ENCODE measurements around the gene RNF138. TPM values are rescaled to one million over a fixed set of nuclear protein-coding genes. Genes with fewer than 3 reads are reported as not detected.
A peak's percentile ranks its signal among the peaks of the same experiment; 100 is the strongest.

The RNF138 gene
- total RNA-seq, 1 experiment from 2014 or later: 61.8 TPM

- DNase-seq (ENCODE audit: low spot score): no peak
- Histone ChIP-seq H3K27me3 (replicated peaks; ENCODE audit: insufficient read depth, low read depth, low read length, poor library complexity) (no peaks in the 10 kb centered on the region), H3K4me3 (ENCODE audit: low read depth, low read length, poor library complexity, severe bottlenecking) (no peak overlapping the region), H3K9me3 (ENCODE audit: low read depth, low read length, poor library complexity, severe bottlenecking) (no peaks in the 10 kb centered on the region), H3K4me1 (ENCODE audit: insufficient read depth, low read length, poor library complexity, severe bottlenecking) (no peaks in the 10 kb centered on the region), H3K36me3 (ENCODE audit: insufficient read depth, low read length, poor library complexity, severe bottlenecking) (no peaks in the 10 kb centered on the region), H3K27ac (ENCODE audit: low read depth, low read length, poor library complexity, severe bottlenecking) (no peak overlapping the region)
- TF ChIP-seq EZH2 (IDR thresholded peaks at IDR 0.05; ENCODE audit: borderline replicate concordance, low read depth, low read length, poor library complexity, severe bottlenecking) (no peak), CTCF (conservative IDR thresholded peaks at IDR 0.05; ENCODE audit: low read depth, low read length) (no peak)
- ChIA-PET CTCF (no interaction called here), POLR2A (ENCODE audit: low non-redundant PET) (no interaction called here)
- no TSS peak for BruUV-seq (replicated peaks)
- intact Hi-C loops (cut with micrococcal nuclease; ENCODE audit: unreplicated experiment): no loop called here
These were observed 31.6 kb upstream of the RNF138 start for GRCh38 chr18:32060026-32060425.

- intact Hi-C loops (cut with micrococcal nuclease; ENCODE audit: unreplicated experiment): no loop called here
- Histone ChIP-seq H3K27ac (ENCODE audit: low read depth, low read length, poor library complexity, severe bottlenecking) (no peak overlapping the region), H3K4me3 (ENCODE audit: low read depth, low read length, poor library complexity, severe bottlenecking) (no peak overlapping the region), H3K27me3 (replicated peaks; ENCODE audit: insufficient read depth, low read depth, low read length, poor library complexity) (no peaks in the 10 kb centered on the region), H3K9me3 (ENCODE audit: low read depth, low read length, poor library complexity, severe bottlenecking) (no peaks in the 10 kb centered on the region), H3K36me3 (ENCODE audit: insufficient read depth, low read length, poor library complexity, severe bottlenecking) (no peaks in the 10 kb centered on the region), H3K4me1 (ENCODE audit: insufficient read depth, low read length, poor library complexity, severe bottlenecking) (no peaks in the 10 kb centered on the region)
- CTCF ChIA-PET: no interaction called here
- POLR2A ChIA-PET (ENCODE audit: low non-redundant PET): no interaction called here
- no TSS peak for BruUV-seq (replicated peaks)
- TF ChIP-seq CTCF (conservative IDR thresholded peaks at IDR 0.05; ENCODE audit: low read depth, low read length) (no peak), EZH2 (IDR thresholded peaks at IDR 0.05; ENCODE audit: borderline replicate concordance, low read depth, low read length, poor library complexity, severe bottlenecking) (no peak)
- DNase-seq (ENCODE audit: low spot score): no peak
These were observed 24.1 kb upstream of the RNF138 start for GRCh38 chr18:32067375-32068167.

GRCh38 chr18:32072321-32072720, 19.4 kb upstream of the RNF138 start:
- Histone ChIP-seq H3K9me3 (ENCODE audit: low read depth, low read length, poor library complexity, severe bottlenecking) (no peaks in the 10 kb centered on the region), H3K27ac (ENCODE audit: low read depth, low read length, poor library complexity, severe bottlenecking) (no peak overlapping the region), H3K4me3 (ENCODE audit: low read depth, low read length, poor library complexity, severe bottlenecking) (no peak overlapping the region), H3K36me3 (ENCODE audit: insufficient read depth, low read length, poor library complexity, severe bottlenecking) (no peaks in the 10 kb centered on the region), H3K4me1 (ENCODE audit: insufficient read depth, low read length, poor library complexity, severe bottlenecking) (no peaks in the 10 kb centered on the region), H3K27me3 (replicated peaks; ENCODE audit: insufficient read depth, low read depth, low read length, poor library complexity) (no peaks in the 10 kb centered on the region)
- intact Hi-C loops (cut with micrococcal nuclease; ENCODE audit: unreplicated experiment): no loop called here
- peak; percentile 23 for DNase-seq (ENCODE audit: low spot score)
- POLR2A ChIA-PET (ENCODE audit: low non-redundant PET): no interaction called here
- no TSS peak for BruUV-seq (replicated peaks)
- TF ChIP-seq CTCF (conservative IDR thresholded peaks at IDR 0.05; ENCODE audit: low read depth, low read length) (peak; percentile 57), EZH2 (IDR thresholded peaks at IDR 0.05; ENCODE audit: borderline replicate concordance, low read depth, low read length, poor library complexity, severe bottlenecking) (no peak)
- CTCF ChIA-PET: interaction anchor here (1.4 kb wide), 1 partner anchor 516 kb away, joined by 5 read pairs; no protein-coding TSS in a partner anchor

All from A673 (cell line).